GM12878 (cell line): ENCODE data around the gene TBX5. TPM values are rescaled to one million over a fixed set of nuclear protein-coding genes. Genes with fewer than 3 reads are reported as not detected.

ENCODE experiments used
- ATAC-seq: fragments of 200-7000 bp; cut with Tn5 transposase; 3 replicates; pipeline ENCODE4 v1.9.1; 2020; ENCODE audit warnings: mild to moderate bottlenecking, moderate library complexity
- BruUV-seq: library from RNA; stranded (reverse); fragments of 400-500 nt; replicated peaks from 2 replicates; lab custom pipeline; 2021; lab: Mats Ljungman, UMichigan
- CTCF ChIA-PET: fragments of 300-600 bp; sonication (Branson Sonifier 250); formaldehyde crosslinking; extraction: SDS; loops from one replicate; lab custom pipeline; 2021; ENCODE audit warnings: inconsistent platforms; lab: Yijun Ruan, JAX
- POLR2A ChIA-PET: fragments of 350-600 bp; formaldehyde crosslinking; extraction: SDS; loops from one replicate; lab custom pipeline; 2021; ENCODE audit warnings: inconsistent platforms; lab: Charles Lee
- RAD21 ChIA-PET: fragments of 300-600 bp; sonication (Branson Sonifier 250); formaldehyde crosslinking; loops from one replicate; lab custom pipeline; 2023; ENCODE audit warnings: antibody characterized with exemption; ENCODE audit not compliant: unreplicated experiment; lab: Charles Lee
- SMC1A ChIA-PET: fragments of 300-600 bp; sonication (Branson Sonifier 250); formaldehyde crosslinking; loops from one replicate; lab custom pipeline; 2023; ENCODE audit not compliant: unreplicated experiment, uncharacterized antibody; lab: Charles Lee
- DNase-seq: peaks from one replicate; pipeline ENCODE4 v3.0.0-alpha.2; 2011; ENCODE audit warnings: low read depth, low spot score
- FAIRE-seq: peaks from 3 replicates; lab custom pipeline; 2011; peaks lifted over from hg19 to GRCh38; lab: Jason Lieb, UNC
- H2AFZ ChIP-seq: 2 replicates; pipeline ENCODE4 v1.6.0; 2011; ENCODE audit warnings: low read depth, low read length, control low read depth; ENCODE audit not compliant: control insufficient read depth
- H3K27ac ChIP-seq: 2 replicates; pipeline ENCODE4 v1.5.1; 2011; ENCODE audit warnings: control low read depth; ENCODE audit not compliant: control insufficient read depth, insufficient read depth
- H3K27me3 ChIP-seq, 2 experiments: replicated peaks in 1 of 2; 2 replicates each; pipeline versions ENCODE4 v1.6.0 to v1.6.1; 2011; ENCODE audit warnings: low read length in 1 of 2; ENCODE audit not compliant: control insufficient read depth in 2 of 2, insufficient read depth in 2 of 2
- H3K36me3 ChIP-seq, 2 experiments: 2 replicates each; pipeline ENCODE4 v1.5.1; 2011; ENCODE audit warnings: low read length in 1 of 2; ENCODE audit not compliant: control insufficient read depth in 2 of 2, insufficient read depth in 2 of 2
- H3K4me1 ChIP-seq: 2 replicates; pipeline ENCODE4 v1.6.1; 2011; ENCODE audit warnings: mild to moderate bottlenecking, low read length, moderate library complexity, mixed read lengths; ENCODE audit not compliant: control insufficient read depth, insufficient read depth
- H3K4me2 ChIP-seq: 2 replicates; pipeline ENCODE4 v1.6.0; 2011; ENCODE audit warnings: control low read depth; ENCODE audit not compliant: control insufficient read depth, insufficient read depth
- H3K4me3 ChIP-seq: fragments of 200-600 bp; sonication (generic); 2 replicates; pipeline ENCODE4 v1.5.1; 2016
- H3K79me2 ChIP-seq: 2 replicates; pipeline ENCODE4 v1.6.0; 2011; ENCODE audit warnings: low read length; ENCODE audit not compliant: control insufficient read depth, insufficient read depth
- H3K9ac ChIP-seq: 2 replicates; pipeline ENCODE4 v1.8.0; 2011; ENCODE audit warnings: low read length, control low read depth, mixed read lengths; ENCODE audit not compliant: control insufficient read depth, insufficient read depth
- H3K9me3 ChIP-seq: replicated peaks from 3 replicates; pipeline ENCODE4 v1.5.1; 2011; ENCODE audit warnings: mild to moderate bottlenecking, low read length; ENCODE audit not compliant: control insufficient read depth, insufficient read depth
- H4K20me1 ChIP-seq: 2 replicates; pipeline ENCODE4 v1.6.0; 2011; ENCODE audit not compliant: control insufficient read depth, insufficient read depth
- ELK1 ChIP-seq: IDR thresholded peaks from 2 replicates; pipeline ENCODE4 v1.6.1; 2012; ENCODE audit warnings: low read depth, low read length, improper control_type of control experiment
- FOXK2 ChIP-seq: fragments of 450-650 bp; IDR thresholded peaks from 2 replicates; pipeline ENCODE4 v1.6.1; 2017; ENCODE audit warnings: mild to moderate bottlenecking, moderate library complexity
- SMAD1 ChIP-seq: fragments of 450-650 bp; IDR thresholded peaks from 2 replicates; pipeline ENCODE4 v1.6.1; 2018; ENCODE audit warnings: mild to moderate bottlenecking, low read depth; ENCODE audit not compliant: partially characterized antibody
- ZBTB4 ChIP-seq: fragments of 450-650 bp; formaldehyde crosslinking; IDR thresholded peaks from 2 replicates; pipeline ENCODE4 v1.4.0; 2022; ENCODE audit warnings: mild to moderate bottlenecking, moderate library complexity
- WGBS: methylation state at CpG from one replicate; pipeline ENCODE4 v1.1.6; 2016; ENCODE audit warnings: low lambda C conversion rate; ENCODE audit not compliant: insufficient replicate concordance, insufficient coverage; ENCODE audit errors: missing lambda C conversion rate; 5-methylcytosine and 5-hydroxymethylcytosine counted together
- in situ Hi-C: fragments of 300-500 bp; cut with MboI; formaldehyde crosslinking; loops from 9 replicates; pipeline ENCODE4 v1.14.3; 2018; ENCODE audit warnings: mixed read lengths
- intact Hi-C: fragments of 100-400 bp; cut with micrococcal nuclease; formaldehyde crosslinking; loops from one replicate; pipeline ENCODE4 v1.14.2; 2022; ENCODE audit not compliant: unreplicated experiment
- polyA plus RNA-seq, 11 experiments: library from polyadenylated mRNA; depleted of rRNA in 4 of 11; unstranded in 6 of 11; stranded (reverse) in 5 of 11; fragments of >200 nt; fragmentation: Nextera tagmentation in 4 of 11; fragmentation: Illumina TruSeq in 1 of 11; extraction: Ambion mirVana in 4 of 11; extraction: Trizol in 1 of 11; gene quantifications; 1 replicate in 1 of 11; 2 replicates in 10 of 11; pipeline versions ENCODE4 v1.2.1 to v1.2.3, GENCODE V29; 2011 to 2016; ENCODE audit warnings: inconsistent platforms in 2 of 11, missing spikeins in 2 of 11, low read depth in 1 of 11
- total RNA-seq, 4 experiments: library from RNA; depleted of rRNA in 3 of 4; stranded (reverse); fragments of >200 nt in 3 of 4; fragmentation: Illumina TruSeq in 1 of 4; extraction: Trizol in 1 of 4; gene quantifications; 2 replicates each; pipeline versions ENCODE4 v1.2.1 to v1.2.3, GENCODE V29; 2013 to 2021

Gene TBX5
- total and polyA plus RNA-seq, 10 of the 15 experiments (the other 5 are each of a cell fraction or from before 2014, with no cell fraction given): 0.04 TPM; not detected in 9

GRCh38 chr12:114448618-114448933, 42.6 kb upstream of the TBX5 start:
- H3K79me2 ChIP-seq: no peaks in the 10 kb centered on the region
- H2AFZ ChIP-seq: no peak overlapping the region
- no peaks in the 10 kb centered on the region; the same call in 2 of the 3 replicates for H3K9me3 ChIP-seq
- no peak for ATAC-seq
- ChIA-PET CTCF (no interaction called here), RAD21 (no interaction called here), SMC1A (no interaction called here), POLR2A (no interaction called here)
- no peak overlapping the region for H3K4me3 ChIP-seq
- no peaks in the 10 kb centered on the region for H3K36me3 ChIP-seq
- 24% methylated on average over 11 of the region's 23 CpGs for WGBS
- in situ Hi-C loops (no loop called here), intact Hi-C loops (no loop called here)
- H4K20me1 ChIP-seq: no peaks in the 10 kb centered on the region
- FAIRE-seq: no peak
- H3K4me1 ChIP-seq: no peaks in the 10 kb centered on the region
- no peak overlapping the region for H3K27ac ChIP-seq
- peaks cover 11 to 28% of the 10 kb centered on the region in 2 experiments for H3K27me3 ChIP-seq
- no TSS peak for BruUV-seq
- no peak overlapping the region for H3K9ac ChIP-seq
- TF ChIP-seq ZBTB4 (CRISPR knock-in tag) (no peak), ELK1 (no peak), FOXK2 (no peak), SMAD1 (no peak)
- H3K4me2 ChIP-seq: no peak overlapping the region
- no peak for DNase-seq
